GM10847 (cell line): Measurements from ENCODE around the gene HS1BP3.

Experiments
- POLR2A ChIP-seq: IDR thresholded peaks from 2 replicates; pipeline ENCODE4 v1.6.1; 2011; ENCODE audit not compliant: insufficient read length; ENCODE audit errors: extremely low read depth

The HS1BP3 gene

DNA sequence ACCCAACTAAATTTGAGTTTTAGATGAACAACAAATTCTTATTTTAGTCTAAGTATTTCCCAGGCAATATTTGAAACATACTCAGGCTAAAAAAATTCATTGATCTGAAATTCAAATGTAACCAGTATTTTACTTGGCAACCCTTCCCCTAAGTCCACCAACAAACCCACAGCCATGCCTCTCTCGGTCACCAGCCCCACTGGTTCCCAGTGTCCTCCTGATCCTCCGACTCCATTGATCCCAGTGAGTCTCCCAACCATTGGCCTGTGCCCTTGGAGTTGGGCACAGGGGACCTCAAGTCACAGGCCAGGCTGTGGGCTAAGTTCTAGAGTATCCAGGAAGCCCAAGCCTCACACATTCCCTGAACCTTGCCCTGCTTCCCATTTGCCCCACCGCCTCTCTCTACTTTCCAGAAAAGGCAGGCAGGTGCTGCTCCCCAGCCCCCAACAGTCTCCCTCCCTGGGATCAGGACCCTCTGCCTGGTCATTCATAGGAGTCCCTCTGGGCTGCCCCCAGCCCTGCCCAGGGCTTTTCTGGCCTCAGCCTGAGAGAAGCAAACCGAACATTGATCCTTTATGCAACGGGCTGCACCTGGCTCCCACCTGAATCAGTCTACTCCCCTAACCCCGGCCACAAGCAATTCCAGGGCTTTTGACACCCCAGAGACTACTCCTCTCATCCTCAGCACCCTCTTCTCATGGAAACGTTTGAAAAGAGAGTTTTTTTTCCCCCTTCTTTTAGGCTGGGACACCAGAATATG, 81.3 kb downstream of the HS1BP3 start:
- no peak for TF ChIP-seq POLR2A

DNA sequence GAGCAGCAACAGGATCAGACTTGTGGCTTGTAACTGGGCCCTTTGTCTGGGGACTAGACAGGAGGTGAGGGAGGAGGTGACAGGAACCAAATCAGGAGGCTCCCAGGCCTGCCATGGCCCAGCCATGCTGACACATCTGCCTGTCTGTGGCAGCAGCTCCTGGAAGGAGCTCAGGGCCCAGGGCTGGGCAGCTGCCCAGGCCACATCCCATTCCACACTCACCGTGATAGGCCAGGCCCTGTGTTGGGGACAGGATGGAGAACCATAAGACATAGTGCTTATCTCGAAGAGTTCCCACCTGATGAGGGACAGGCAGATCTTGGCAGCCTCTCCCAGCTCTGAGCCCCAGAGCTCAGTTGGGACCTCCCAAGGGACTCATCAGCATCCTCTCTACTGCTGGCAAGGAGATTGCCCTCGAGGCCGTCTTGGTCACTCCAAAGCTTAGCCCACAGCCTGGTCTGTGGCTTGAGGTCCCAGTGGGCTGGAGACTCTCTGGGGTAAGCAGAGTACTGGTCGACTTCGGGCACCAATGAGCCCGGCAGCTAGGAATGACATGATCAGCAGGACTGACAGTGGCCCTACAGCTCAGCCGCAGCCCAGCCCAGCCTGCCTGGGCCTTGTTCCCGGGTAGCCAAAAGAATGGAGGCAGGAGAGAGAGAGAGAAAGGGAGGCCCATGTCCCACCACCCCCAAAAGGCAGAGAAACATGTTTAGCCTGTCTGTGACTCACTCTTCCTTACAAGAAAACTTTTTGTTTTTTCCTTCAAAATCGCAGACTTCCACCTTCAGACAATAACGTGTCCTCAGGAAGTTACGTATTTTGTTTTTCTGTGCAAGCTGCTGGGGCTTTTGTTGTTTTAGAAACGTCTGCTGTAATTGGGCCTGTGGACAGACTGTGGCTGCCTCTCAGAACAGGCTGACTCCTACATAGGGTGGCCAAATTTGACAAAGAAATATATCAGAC, 82.1 kb downstream of the HS1BP3 start:
- TF ChIP-seq POLR2A: no peak

DNA sequence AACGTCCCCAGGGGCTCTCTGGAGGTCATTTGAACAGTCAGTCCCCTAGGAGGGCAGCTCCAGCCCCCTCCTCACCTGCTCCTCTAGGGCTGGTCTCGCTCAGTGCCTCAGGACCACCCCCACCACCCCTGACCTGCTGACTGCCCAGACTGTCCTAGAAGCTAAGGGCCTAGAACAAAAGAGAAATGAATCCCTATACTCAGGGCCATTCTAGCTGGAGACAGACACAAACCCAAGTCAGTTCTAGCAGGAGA, 83.0 kb downstream of the HS1BP3 start:
- TF ChIP-seq POLR2A: no peak
